Trophoblast cell (in vitro differentiated cells and primary cell): Measurements from ENCODE around the gene PNP.

Source experiments
- DNase-seq, 2 donors: peaks; one replicate each; pipeline ENCODE4 v3.0.0-alpha.2; 2016
- H2AFZ ChIP-seq: 2 replicates; pipeline ENCODE4 v1.6.1; 2013; ENCODE audit warnings: low read length, moderate library complexity, mild to moderate bottlenecking; ENCODE audit not compliant: insufficient read depth, poor library complexity
- H2AK5ac ChIP-seq: 2 replicates; pipeline ENCODE4 v1.6.1; 2013; ENCODE audit warnings: mild to moderate bottlenecking, low read length
- H2BK120ac ChIP-seq: 2 replicates; pipeline ENCODE4 v1.6.1; 2013; ENCODE audit warnings: low read length, mild to moderate bottlenecking, moderate library complexity; ENCODE audit not compliant: insufficient read depth, poor library complexity
- H2BK12ac ChIP-seq: 2 replicates; pipeline ENCODE4 v1.6.1; 2013; ENCODE audit warnings: mild to moderate bottlenecking, low read length, moderate library complexity
- H2BK5ac ChIP-seq: 2 replicates; pipeline ENCODE4 v1.6.1; 2013; ENCODE audit warnings: low read length, low read depth, moderate library complexity, mild to moderate bottlenecking; ENCODE audit not compliant: poor library complexity
- H3K14ac ChIP-seq: 2 replicates; pipeline ENCODE4 v1.6.1; 2013; ENCODE audit warnings: mild to moderate bottlenecking, low read length
- H3K18ac ChIP-seq: 2 replicates; pipeline ENCODE4 v1.6.1; 2013; ENCODE audit warnings: mild to moderate bottlenecking, low read length
- H3K23ac ChIP-seq: 2 replicates; pipeline ENCODE4 v1.6.1; 2013; ENCODE audit warnings: low read length
- H3K27ac ChIP-seq: 2 replicates; pipeline ENCODE4 v1.5.1; 2013; ENCODE audit warnings: low read depth, mild to moderate bottlenecking, inconsistent platforms, low read length, moderate library complexity
- H3K27me3 ChIP-seq: 2 replicates; pipeline ENCODE4 v1.6.1; 2013; ENCODE audit warnings: inconsistent platforms, mild to moderate bottlenecking, low read length, moderate library complexity; ENCODE audit not compliant: insufficient read depth
- H3K36me3 ChIP-seq, 2 experiments: 1 replicate in 1 of 2; 2 replicates in 1 of 2; pipeline ENCODE4 v1.6.1; 2013; ENCODE audit warnings: low read length in 2 of 2, mild to moderate bottlenecking in 2 of 2, moderate library complexity in 1 of 2; ENCODE audit not compliant: insufficient read depth in 2 of 2, control insufficient read depth in 1 of 2
- H3K4ac ChIP-seq: 2 replicates; pipeline ENCODE4 v1.6.1; 2013; ENCODE audit warnings: low read depth, mild to moderate bottlenecking, low read length, moderate library complexity
- H3K4me1 ChIP-seq, 2 experiments: 1 replicate in 1 of 2; 2 replicates in 1 of 2; pipeline ENCODE4 v1.6.1; 2013; ENCODE audit warnings: low read length in 2 of 2, mild to moderate bottlenecking in 2 of 2, moderate library complexity in 1 of 2; ENCODE audit not compliant: insufficient read depth in 2 of 2, control insufficient read depth in 1 of 2
- H3K4me2 ChIP-seq: 2 replicates; pipeline ENCODE4 v1.6.1; 2013; ENCODE audit warnings: inconsistent platforms, mild to moderate bottlenecking, low read length, moderate library complexity
- H3K4me3 ChIP-seq: 2 replicates; pipeline ENCODE4 v1.5.1; 2013; ENCODE audit warnings: mild to moderate bottlenecking, low read depth, low read length, inconsistent platforms
- H3K79me1 ChIP-seq: one replicate; pipeline ENCODE4 v1.6.1; 2013; ENCODE audit warnings: low read length
- H3K79me2 ChIP-seq: 2 replicates; pipeline ENCODE4 v1.6.1; 2013; ENCODE audit warnings: low read length, mild to moderate bottlenecking; ENCODE audit not compliant: control insufficient read depth, insufficient read depth, poor library complexity
- H3K9ac ChIP-seq: 2 replicates; pipeline ENCODE4 v1.6.1; 2013; ENCODE audit warnings: mild to moderate bottlenecking, low read length
- H3K9me3 ChIP-seq: 2 replicates; pipeline ENCODE4 v1.6.1; 2013; ENCODE audit warnings: low read depth, mild to moderate bottlenecking, control low read depth, inconsistent platforms, low read length; ENCODE audit not compliant: insufficient read depth
- H4K12ac ChIP-seq: 2 replicates; pipeline ENCODE4 v1.6.1; 2013; ENCODE audit warnings: low read depth, mild to moderate bottlenecking, low read length, moderate library complexity
- H4K8ac ChIP-seq: 2 replicates; pipeline ENCODE4 v1.6.1; 2013; ENCODE audit warnings: low read depth, mild to moderate bottlenecking, low read length, moderate library complexity
- H4K91ac ChIP-seq: one replicate; pipeline ENCODE4 v1.6.1; 2013; ENCODE audit warnings: low read depth, mild to moderate bottlenecking, low read length, moderate library complexity
- WGBS: extraction: QIAGEN DNeasy Blood & Tissue Kit; methylation state at CpG from one replicate; pipeline ENCODE4 v1.1.7; 2013; ENCODE audit warnings: missing lambda C conversion rate; ENCODE audit not compliant: insufficient read length, insufficient coverage; ENCODE audit errors: extremely low coverage; 5-methylcytosine and 5-hydroxymethylcytosine counted together

Gene PNP

DNA sequence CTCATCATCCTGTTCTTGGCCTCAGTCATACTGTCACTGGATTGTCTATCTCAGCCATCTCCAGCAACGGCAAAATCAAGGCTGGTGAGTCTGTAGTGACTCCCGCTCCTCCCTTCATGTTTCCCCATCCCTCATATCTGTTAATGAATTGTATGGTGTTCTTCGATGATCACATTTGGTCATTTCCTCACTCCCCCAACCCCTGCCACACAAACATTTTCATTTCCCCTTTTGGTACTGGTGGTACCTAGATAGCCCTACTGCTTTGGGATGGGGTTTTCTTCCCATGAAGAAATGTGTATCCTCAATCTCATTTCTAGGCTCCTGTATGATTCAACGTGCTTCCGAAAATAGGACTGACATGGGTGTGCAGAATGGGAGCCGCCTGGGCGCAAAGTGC is 30.5 kb upstream of the PNP start:
- Histone ChIP-seq H3K4me3 (no peak overlapping the region), H3K9ac (no peak overlapping the region), H2BK12ac (no peak overlapping the region), H3K36me3 (no peaks in the 10 kb centered on the region), H2BK5ac (no peak overlapping the region), H3K23ac (no peak overlapping the region), H3K4me2 (no peak overlapping the region), H3K4ac (no peak overlapping the region), H3K9me3 (peaks cover 2% of the 10 kb centered on the region), H4K91ac (no peak overlapping the region), H3K79me1 (no peaks in the 10 kb centered on the region), H3K4me1 (no peaks in the 10 kb centered on the region), H3K27me3 (no peaks in the 10 kb centered on the region), H2AFZ (no peak overlapping the region), H2BK120ac (no peak overlapping the region), H3K18ac (no peak overlapping the region), H4K8ac (no peak overlapping the region), H3K27ac (no peak overlapping the region), H3K79me2 (no peaks in the 10 kb centered on the region), H2AK5ac (no peak overlapping the region), H4K12ac (no peak overlapping the region), H3K14ac (no peak overlapping the region)
- no peak for DNase-seq
- no CpG with 5 or more reads among the region's 7 CpGs for WGBS

DNA sequence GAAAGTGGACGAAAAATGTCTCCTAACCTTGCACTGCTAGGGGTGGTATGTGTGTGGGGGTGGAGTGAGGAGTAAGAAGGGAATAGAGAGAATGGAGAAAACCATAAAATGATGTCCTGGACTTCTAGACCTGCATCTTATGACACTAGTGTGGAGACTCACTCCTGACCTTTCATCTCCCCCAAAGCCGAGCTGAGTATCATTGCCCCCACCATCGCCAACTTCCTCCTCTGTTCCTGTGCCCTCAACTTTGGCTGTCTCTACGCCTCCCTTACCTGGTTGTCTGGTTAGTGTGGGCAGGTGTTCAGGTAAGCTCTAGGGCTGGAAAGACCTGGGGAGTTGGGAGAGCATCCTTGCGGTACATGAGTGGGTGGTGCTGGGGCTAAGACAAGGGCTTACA is 28.7 kb upstream of the PNP start:
- DNase-seq: no peak
- H3K27ac ChIP-seq: no peak overlapping the region
- no peak overlapping the region for H2AFZ ChIP-seq
- H3K14ac ChIP-seq: no peak overlapping the region
- no peak overlapping the region for H4K8ac ChIP-seq
- no peaks in the 10 kb centered on the region for H3K4me1 ChIP-seq
- no peak overlapping the region for H2BK5ac ChIP-seq
- H3K79me1 ChIP-seq: no peaks in the 10 kb centered on the region
- H2BK12ac ChIP-seq: no peak overlapping the region
- H3K79me2 ChIP-seq: no peaks in the 10 kb centered on the region
- H3K9ac ChIP-seq: no peak overlapping the region
- no peaks in the 10 kb centered on the region for H3K27me3 ChIP-seq
- no CpG with 5 or more reads among the region's 5 CpGs for WGBS
- H3K9me3 ChIP-seq: peaks cover 2% of the 10 kb centered on the region
- H3K23ac ChIP-seq: no peak overlapping the region
- H3K4me2 ChIP-seq: no peak overlapping the region
- no peak overlapping the region for H3K4me3 ChIP-seq
- H3K4ac ChIP-seq: no peak overlapping the region
- H3K18ac ChIP-seq: no peak overlapping the region
- no peak overlapping the region for H4K91ac ChIP-seq
- no peaks in the 10 kb centered on the region for H3K36me3 ChIP-seq
- H2BK120ac ChIP-seq: no peak overlapping the region
- H4K12ac ChIP-seq: no peak overlapping the region
- H2AK5ac ChIP-seq: no peak overlapping the region

DNA sequence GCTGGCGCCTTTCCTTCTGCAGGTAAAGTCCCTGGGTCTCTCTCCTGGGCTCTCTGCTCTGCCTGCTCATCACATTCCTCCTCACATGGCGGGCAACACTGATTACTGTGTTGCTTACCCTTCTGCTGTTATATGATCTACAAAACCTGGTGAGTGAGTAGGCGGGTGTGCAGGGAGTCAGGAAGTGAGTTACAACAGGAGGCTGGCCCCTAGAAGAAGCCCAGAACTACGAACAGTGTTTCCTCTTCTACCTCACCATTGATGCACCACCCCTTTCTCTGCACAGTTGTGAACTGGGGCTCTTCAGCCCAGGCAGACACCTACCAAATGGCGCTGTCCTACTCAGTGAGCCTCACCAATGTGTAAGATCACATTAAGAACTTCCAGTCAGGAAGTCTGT is 28.3 kb upstream of the PNP start:
- no peak overlapping the region for H2AK5ac ChIP-seq
- no peak overlapping the region for H3K4ac ChIP-seq
- H3K18ac ChIP-seq: no peak overlapping the region
- H3K4me2 ChIP-seq: no peak overlapping the region
- no peaks in the 10 kb centered on the region for H3K79me2 ChIP-seq
- H3K9me3 ChIP-seq: peaks cover 2% of the 10 kb centered on the region
- H3K36me3 ChIP-seq: peaks cover 2 to 3% of the 10 kb centered on the region in 2 experiments
- H2AFZ ChIP-seq: no peak overlapping the region
- H3K4me1 ChIP-seq: no peaks in the 10 kb centered on the region
- no peak overlapping the region for H3K14ac ChIP-seq
- no CpG with 5 or more reads among the region's 5 CpGs for WGBS
- no peak overlapping the region for H2BK5ac ChIP-seq
- no peak overlapping the region for H2BK12ac ChIP-seq
- H3K27ac ChIP-seq: no peak overlapping the region
- H3K23ac ChIP-seq: no peak overlapping the region
- no peaks in the 10 kb centered on the region for H3K27me3 ChIP-seq
- H2BK120ac ChIP-seq: no peak overlapping the region
- H4K91ac ChIP-seq: no peak overlapping the region
- H3K4me3 ChIP-seq: no peak overlapping the region
- H4K8ac ChIP-seq: no peak overlapping the region
- DNase-seq: no peak
- no peak overlapping the region for H3K9ac ChIP-seq
- no peaks in the 10 kb centered on the region for H3K79me1 ChIP-seq
- no peak overlapping the region for H4K12ac ChIP-seq

DNA sequence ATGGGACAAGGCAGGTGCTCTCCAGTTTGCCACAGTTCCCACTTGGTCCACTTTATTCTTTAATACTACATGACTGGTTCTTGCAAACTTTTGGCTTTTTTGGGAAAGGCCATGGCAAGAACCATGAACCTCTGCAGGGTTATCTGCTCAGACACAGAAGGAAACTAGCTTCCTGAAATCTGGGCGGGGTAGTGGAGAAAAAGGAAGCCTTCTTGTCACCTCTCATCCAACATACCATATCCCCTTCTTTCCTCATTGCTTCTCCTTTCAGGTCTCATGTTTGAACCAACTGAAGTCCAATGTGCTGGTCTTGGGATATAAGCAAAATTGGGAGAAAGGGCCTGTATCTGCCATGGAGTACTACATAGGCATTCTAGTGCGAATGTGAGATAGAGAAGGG is 27.7 kb upstream of the PNP start:
- Histone ChIP-seq H3K4ac (no peak overlapping the region), H3K27me3 (no peaks in the 10 kb centered on the region), H3K23ac (no peak overlapping the region), H3K9me3 (peaks cover 2% of the 10 kb centered on the region), H2BK12ac (no peak overlapping the region), H4K12ac (no peak overlapping the region), H3K4me2 (no peak overlapping the region), H2BK120ac (no peak overlapping the region), H3K18ac (no peak overlapping the region), H3K9ac (no peak overlapping the region), H2BK5ac (no peak overlapping the region), H3K14ac (no peak overlapping the region), H3K27ac (no peak overlapping the region), H3K79me1 (no peaks in the 10 kb centered on the region), H3K4me1 (no peaks in the 10 kb centered on the region), H3K79me2 (no peaks in the 10 kb centered on the region), H3K4me3 (no peak overlapping the region), H2AK5ac (no peak overlapping the region), H4K8ac (no peak overlapping the region), H2AFZ (no peak overlapping the region), H3K36me3 (peaks cover 7 to 8% of the 10 kb centered on the region in 2 experiments), H4K91ac (no peak overlapping the region)
- DNase-seq: no peak
- no CpG with 5 or more reads among the region's 2 CpGs for WGBS
